NCI-H460 (cell line): Measurements from ENCODE around the gene NR2F1. TPM values are rescaled to one million over a fixed set of nuclear protein-coding genes. Genes with fewer than 3 reads are reported as not detected.
"Not testable (repeated sequence)": the region's sequence is repeated elsewhere in the genome, so short reads cannot be mapped to it uniquely, and the experiment has no call there.

ENCODE experiments used
- DNase-seq: peaks from one replicate; pipeline ENCODE4 v3.0.0-alpha.2; 2016; ENCODE audit warnings: low read depth; ENCODE audit errors: extremely low read depth
- polyA plus RNA-seq: library from polyadenylated mRNA; depleted of rRNA; stranded (reverse); fragments of >200 nt; gene quantifications from 2 replicates; pipeline ENCODE4 v1.2.3, GENCODE V29; 2014; cell fraction: nucleus; rRNA removed
- total RNA-seq: library from RNA; depleted of rRNA; stranded (reverse); fragments of >200 nt; shearing (Covaris generic); gene quantifications from 2 replicates; pipeline ENCODE4 v1.2.3, GENCODE V29; 2014; rRNA removed

The NR2F1 gene
- total RNA-seq = 17.8 and 18.4 TPM in 2 replicates
- polyA plus RNA-seq = 30.5 and 51.6 TPM in 2 replicates

- DNase-seq = peak; percentile 98
These were observed at the start of gene NR2F1 for GRCh38 chr5:93582677-93583438. Gene NR2F1, plus strand, starts transcription at chr5:93583222. Its CDS starts 1,802 bp downstream, at chr5:93585024.

GRCh38 chr5:93545872-93546271, 37.1 kb upstream of the NR2F1 start:
- no peak for DNase-seq

DNA sequence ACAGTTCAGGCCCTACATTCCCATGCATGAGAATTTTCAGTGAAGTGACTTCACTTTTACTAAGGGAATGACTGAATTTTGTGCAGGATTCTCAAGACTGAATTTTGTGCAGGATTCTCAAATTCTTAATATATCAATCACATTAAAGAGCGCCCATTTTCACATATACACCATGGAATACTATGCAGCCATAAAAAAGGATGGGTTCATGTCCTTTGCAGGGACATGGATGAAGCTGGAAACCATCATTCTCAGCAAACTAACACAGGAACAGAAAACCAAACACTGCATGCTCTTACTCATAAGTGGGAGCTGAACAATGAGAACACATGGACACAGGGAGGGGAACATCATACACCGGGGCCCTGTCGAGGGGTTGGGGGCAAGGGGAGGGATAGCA, 33.4 kb upstream of the NR2F1 start:
- not testable (repeated sequence) for DNase-seq

GRCh38 chr5:93557021-93557604, 25.9 kb upstream of the NR2F1 start:
- DNase-seq = no peak

GRCh38 chr5:93566091-93566490, 16.9 kb upstream of the NR2F1 start:
- DNase-seq = no peak

DNA sequence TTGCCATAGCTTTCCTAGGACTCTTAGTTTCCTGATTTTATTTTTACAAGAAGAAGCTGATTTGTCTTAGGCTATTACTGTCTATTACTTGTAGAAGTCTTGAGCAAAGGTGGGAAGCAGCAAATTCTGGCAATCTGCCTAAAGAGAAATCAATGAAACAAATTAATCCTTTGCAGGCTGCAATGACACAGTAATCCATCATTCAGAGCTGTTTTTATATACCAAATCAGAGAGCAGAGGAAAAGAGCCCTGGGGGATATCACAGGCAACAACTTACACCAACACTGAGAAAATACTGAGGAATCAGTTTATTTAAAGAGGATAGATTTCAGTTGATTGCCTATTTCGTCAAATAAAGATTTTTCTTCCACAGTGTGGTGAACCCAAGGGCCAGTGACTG, 15.6 kb upstream of the NR2F1 start:
- no peak for DNase-seq

- DNase-seq = no peak
These were observed 13.5 kb upstream of the NR2F1 start for GRCh38 chr5:93569300-93570160.

DNA sequence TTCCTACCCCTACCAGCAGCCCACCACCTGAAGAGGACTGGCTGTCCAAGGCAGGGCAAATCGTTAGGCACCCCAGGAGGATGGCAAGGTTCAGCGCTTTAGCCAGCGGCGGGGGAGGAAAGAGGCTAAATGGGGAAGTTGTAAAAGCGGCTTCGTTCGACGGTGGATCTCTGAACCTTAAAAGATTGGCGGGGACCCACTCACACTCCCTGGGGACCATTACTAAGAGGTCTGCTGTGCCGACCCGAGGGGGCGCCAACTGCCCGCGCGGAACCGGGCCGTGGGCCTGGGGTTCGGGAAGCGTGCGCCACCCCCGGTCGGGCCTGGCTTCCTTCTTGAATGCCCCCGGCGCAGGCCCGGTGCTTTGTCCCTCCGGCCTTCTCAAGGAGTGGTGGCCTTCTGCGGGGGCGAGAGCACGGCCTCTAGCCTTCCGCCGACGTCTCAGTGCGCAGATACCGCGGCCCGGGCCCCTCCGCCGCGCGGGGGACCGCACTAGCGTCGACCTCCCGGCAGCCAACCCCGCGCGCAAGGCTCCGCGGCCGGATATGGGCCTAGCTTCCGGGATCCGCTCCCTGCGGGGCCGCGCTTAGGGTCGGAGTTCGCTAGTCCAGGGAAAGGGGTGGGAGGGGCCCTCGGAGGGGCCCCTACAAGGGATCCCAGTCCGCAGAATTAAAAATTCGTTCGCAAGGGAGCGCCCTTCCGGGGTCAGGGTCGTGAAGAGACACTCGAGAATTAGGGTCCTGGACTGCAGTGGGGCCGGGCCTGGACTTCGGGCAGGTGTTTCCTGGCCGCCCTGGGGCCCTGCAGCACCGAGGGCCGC, 12.5 kb upstream of the NR2F1 start:
- no peak for DNase-seq

- no peak for DNase-seq
These were observed 11.7 kb upstream of the NR2F1 start for GRCh38 chr5:93571114-93571949.

GRCh38 chr5:93572101-93572607, 10.9 kb upstream of the NR2F1 start:
- no peak for DNase-seq

DNA sequence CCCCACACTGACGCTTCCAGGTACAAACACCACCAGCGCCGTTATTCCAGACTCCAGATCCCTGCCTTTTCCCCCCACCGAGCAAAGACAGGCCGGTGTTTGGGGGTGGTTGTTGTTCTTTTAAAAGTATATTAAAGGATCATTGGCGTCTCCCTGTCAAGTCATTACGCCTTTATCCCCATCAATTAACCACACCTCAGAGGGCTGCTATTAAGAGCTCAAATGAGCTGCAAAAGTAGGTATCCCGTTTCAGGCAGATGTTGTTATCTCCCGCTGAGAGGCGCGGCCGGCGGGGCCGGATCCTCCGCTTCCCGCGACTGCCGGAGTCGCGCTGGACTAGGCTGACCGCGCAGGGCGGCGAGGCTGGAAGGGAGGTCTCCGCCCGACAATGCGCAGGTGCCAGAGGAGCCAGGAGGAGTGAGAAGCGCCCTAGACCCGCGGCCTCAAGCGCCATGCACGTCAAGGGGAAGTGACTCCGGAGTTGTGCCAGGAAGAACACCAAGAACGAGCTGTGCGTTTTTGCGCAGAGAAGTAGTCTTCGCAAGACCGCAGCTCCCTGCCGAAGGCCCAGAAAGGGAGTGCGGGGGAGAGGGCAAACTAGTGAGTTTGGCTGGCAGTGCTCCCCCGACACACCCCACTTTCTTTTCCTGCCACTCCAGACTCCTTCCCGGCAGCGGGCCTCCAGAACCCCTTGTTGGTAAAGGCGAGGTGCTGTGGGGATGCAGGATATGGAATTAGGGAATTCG, 10.2 kb upstream of the NR2F1 start:
- no peak for DNase-seq

DNA sequence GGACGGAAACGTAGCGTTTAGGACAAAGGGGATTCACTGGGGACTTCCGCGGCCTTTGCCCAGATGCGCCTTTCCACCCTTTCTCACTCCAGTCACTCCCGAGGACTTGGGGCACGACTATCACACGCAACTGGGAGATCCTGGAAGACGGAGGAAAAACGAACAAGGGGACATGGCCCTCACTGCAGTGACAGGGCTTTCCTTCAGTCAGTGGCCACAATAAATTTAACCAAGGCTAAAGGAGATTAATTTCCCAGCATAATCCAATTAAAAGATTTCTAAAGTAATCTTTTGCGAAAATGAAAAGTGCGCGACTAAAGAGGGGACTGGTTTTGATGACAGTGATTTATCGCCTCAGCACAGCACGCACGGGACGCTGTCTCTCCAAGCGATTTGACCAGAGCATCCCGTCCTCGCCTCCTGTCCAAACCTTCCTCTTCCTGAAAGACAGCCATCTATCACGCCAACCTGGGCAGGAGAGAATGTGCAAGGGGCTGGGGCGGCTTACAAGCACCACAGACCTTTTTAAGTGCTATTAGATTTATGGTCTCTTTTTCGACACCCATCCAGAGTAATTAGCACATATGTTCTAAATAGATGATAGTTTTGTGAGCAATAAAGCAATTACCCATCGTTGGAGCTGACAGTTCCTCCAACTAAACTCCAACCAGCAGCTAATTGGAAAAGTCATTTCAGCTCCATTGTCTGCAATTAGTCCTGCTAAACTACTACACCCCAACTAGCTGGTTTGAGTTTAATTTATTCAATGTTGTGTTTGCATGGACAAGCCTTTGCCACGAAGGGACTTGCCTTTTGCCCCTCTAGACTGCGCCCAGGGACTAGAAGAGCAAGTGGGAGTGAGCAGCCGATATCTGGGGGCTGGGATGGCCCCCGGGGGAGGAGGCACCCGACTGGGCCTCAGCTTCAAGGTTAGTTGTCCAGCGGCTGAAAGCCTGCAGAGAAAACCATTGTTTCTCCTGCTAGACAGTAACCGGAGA, 9.4 kb upstream of the NR2F1 start:
- no peak for DNase-seq

DNA sequence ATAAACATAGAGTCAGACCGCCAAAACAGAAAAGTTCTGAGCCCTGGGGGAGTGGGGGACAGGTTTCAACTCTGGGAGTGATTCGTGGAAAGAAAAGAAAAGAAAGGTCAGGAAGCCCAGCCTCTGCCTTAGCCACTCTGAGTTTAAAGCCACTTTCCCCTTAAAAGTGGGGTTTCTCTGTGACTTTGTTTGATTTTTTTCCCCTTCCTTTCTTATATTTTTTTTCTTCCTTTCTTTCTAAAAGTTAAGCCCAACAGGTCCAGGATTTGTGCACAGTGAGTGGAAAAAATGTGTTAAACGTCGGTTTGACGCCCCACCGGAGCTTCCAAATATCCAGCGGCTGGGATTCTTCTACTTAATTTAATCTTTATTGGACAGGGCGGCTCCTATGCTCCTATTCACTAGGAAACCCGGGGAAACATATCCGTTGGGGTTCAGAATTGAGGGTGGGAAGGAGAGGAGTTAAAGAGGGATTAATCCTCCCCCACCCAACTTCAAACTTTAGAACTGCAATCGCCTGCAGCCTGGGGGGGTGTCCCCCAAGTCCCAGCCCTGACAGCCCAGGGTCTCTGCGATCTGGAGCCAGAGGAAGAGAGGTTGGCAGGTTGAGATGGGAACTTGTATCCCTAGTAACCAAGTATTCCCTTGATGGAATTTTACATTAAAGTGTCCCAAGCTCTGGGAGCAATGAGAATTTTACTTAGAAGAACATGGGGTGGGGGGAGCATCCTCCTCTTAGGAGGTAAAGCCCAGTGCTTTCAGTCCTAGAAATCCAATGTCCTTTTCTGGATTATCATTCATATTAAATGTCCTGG, 8.3 kb upstream of the NR2F1 start:
- DNase-seq = no peak

GRCh38 chr5:93575461-93576414, 7.3 kb upstream of the NR2F1 start:
- DNase-seq = no peak
